Left lung (tissue), 10 donors: ENCODE data around the gene VTI1B. TPM values are rescaled to one million over a fixed set of nuclear protein-coding genes. Genes with fewer than 3 reads are reported as not detected.
A peak's percentile ranks its signal among the peaks of the same experiment; 100 is the strongest.

ENCODE experiments used
- ATAC-seq: fragments of 200-7000 bp; cut with Tn5 transposase; one replicate; pipeline ENCODE4 v1.9.1; 2020; ENCODE audit warnings: moderate library complexity
- DNase-seq, 4 donors: peaks; one replicate each; pipeline ENCODE4 v3.0.0-alpha.2; 2013 to 2020
- H3K27ac ChIP-seq, 2 donors: fragments of 200-600 bp; sonication (generic) in 1 of 2; one replicate each; pipeline versions ENCODE4 v1.5.0 to v1.8.0; 2020 to 2021
- H3K27me3 ChIP-seq, 2 donors: fragments of 200-600 bp; sonication (generic) in 1 of 2; one replicate each; pipeline versions ENCODE4 v1.5.0 to v1.8.0; 2020 to 2021
- H3K36me3 ChIP-seq, 2 donors: fragments of 200-600 bp; sonication (generic) in 1 of 2; one replicate each; pipeline versions ENCODE4 v1.5.0 to v1.8.0; 2020 to 2021
- H3K4me1 ChIP-seq, 2 donors: fragments of 200-600 bp; one replicate each; pipeline ENCODE4 v1.8.0; 2021
- H3K4me3 ChIP-seq, 2 donors: fragments of 200-600 bp; sonication (generic) in 1 of 2; one replicate each; pipeline versions ENCODE4 v1.5.0 to v1.8.0; 2020 to 2021; ENCODE audit warnings: mild to moderate bottlenecking in 1 of 2
- H3K9me3 ChIP-seq, 2 donors: fragments of 200-600 bp; sonication (generic) in 1 of 2; one replicate each; pipeline versions ENCODE4 v1.5.0 to v1.8.0; 2020 to 2021
- CTCF ChIP-seq, 2 donors: fragments of 200-600 bp; sonication (generic) in 1 of 2; IDR thresholded peaks; one replicate each; pipeline versions ENCODE4 v1.5.0 to v1.8.0; 2021; ENCODE audit warnings: antibody characterized with exemption in 2 of 2
- intact Hi-C, 2 donors: fragments of 100-400 bp; cut with DNase I; formaldehyde crosslinking; loops; one replicate each; pipeline versions ENCODE4 v1.11.2 to v1.14.2; 2022
- polyA plus RNA-seq, 6 donors: library from polyadenylated mRNA; unstranded; fragments of 120-200 nt; gene quantifications; one replicate each; pipeline ENCODE4 v1.2.1, GENCODE V29; 2013; ENCODE audit not compliant: insufficient read length in 6 of 6
- total RNA-seq, 2 donors: library from RNA; stranded (reverse); fragmentation: NEBNext Ultra II Directional; extraction: Animal tissue kit (Norgen Biotek cat#: 25700); gene quantifications; one replicate each; pipeline ENCODE4 v1.2.1, GENCODE V29; 2021
- donor health status: DM: no; HTN: yes; CAD: no.
- donor health status: DM: no; HTN: no; CAD: no.

The VTI1B gene
- total and polyA plus RNA-seq, 8 donors, result 79.1 to 123 (median 86.8) TPM

- no peaks in the 10 kb centered on the region for H3K9me3 ChIP-seq
- DNase-seq (peak; percentile 87 to 93 (median 92)), ATAC-seq (peak; percentile 99)
- H3K27ac ChIP-seq, result peak within 1 kb of the TSS; percentile 77 to 83
- no peak for TF ChIP-seq CTCF (IDR thresholded peaks at IDR 0.05)
- H3K27me3 ChIP-seq, result no peaks in the 10 kb centered on the region
- H3K4me1 ChIP-seq, result peaks cover 5 to 19% of the 10 kb centered on the region in 2 donors
- intact Hi-C loops, result no loop called here
- H3K36me3 ChIP-seq, result peaks cover 0 to 20% of the 10 kb centered on the region in 2 donors
- H3K4me3 ChIP-seq, result peak within 1 kb of the TSS; percentile 93 to 95
These were observed 21.0 kb upstream of the VTI1B start, which contains the start of gene RDH11 for GRCh38 chr14:67695394-67695949. TSS of gene RDH11 (minus strand) at chr14:67695764. CDS start at chr14:67695703, 61 bp downstream.

- DNase-seq (peak; percentile 34 to 79 (median 78)), ATAC-seq (peak; percentile 91)
- Histone ChIP-seq H3K4me1 (peaks cover 5 to 19% of the 10 kb centered on the region in 2 donors), H3K27me3 (no peaks in the 10 kb centered on the region), H3K27ac (peak overlapping the region; percentile 77 to 83), H3K4me3 (peak overlapping the region; percentile 93 to 95), H3K36me3 (peaks cover 0 to 26% of the 10 kb centered on the region in 2 donors), H3K9me3 (no peaks in the 10 kb centered on the region)
- TF ChIP-seq CTCF (IDR thresholded peaks at IDR 0.05), result no peak
- intact Hi-C loops, result no loop called here
These were observed 20.5 kb upstream of the VTI1B start for GRCh38 chr14:67694791-67695393.

- Histone ChIP-seq H3K9me3 (no peaks in the 10 kb centered on the region), H3K27me3 (no peaks in the 10 kb centered on the region), H3K4me3 (no peak overlapping the region), H3K36me3 (peaks cover 0 to 73% of the 10 kb centered on the region in 2 donors), H3K27ac (no peak overlapping the region), H3K4me1 (peaks cover 5 to 19% of the 10 kb centered on the region in 2 donors)
- no peak for TF ChIP-seq CTCF (IDR thresholded peaks at IDR 0.05)
- ATAC-seq (no peak), DNase-seq (no peak)
- intact Hi-C loops, result no loop called here
These were observed 15.6 kb upstream of the VTI1B start for GRCh38 chr14:67690011-67690410.

GRCh38 chr14:67683842-67684241, 9.4 kb upstream of the VTI1B start:
- intact Hi-C loops, result no loop called here
- Histone ChIP-seq H3K4me1 (peaks cover 0 to 12% of the 10 kb centered on the region in 2 donors), H3K9me3 (no peaks in the 10 kb centered on the region), H3K4me3 (no peak overlapping the region), H3K27ac (no peak overlapping the region), H3K27me3 (no peaks in the 10 kb centered on the region), H3K36me3 (peaks cover 0 to 64% of the 10 kb centered on the region in 2 donors)
- no peak for ATAC-seq
- TF ChIP-seq CTCF (IDR thresholded peaks at IDR 0.05), result no peak
- DNase-seq, result no peak

- H3K27me3 ChIP-seq, result no peaks in the 10 kb centered on the region
- no peaks in the 10 kb centered on the region for H3K9me3 ChIP-seq
- ATAC-seq (peak; percentile 67), DNase-seq (no peak)
- peaks cover 0 to 12% of the 10 kb centered on the region in 2 donors for H3K4me1 ChIP-seq
- no peak for TF ChIP-seq CTCF (IDR thresholded peaks at IDR 0.05)
- no peak overlapping the region for H3K27ac ChIP-seq
- H3K36me3 ChIP-seq, result peaks cover 0 to 52% of the 10 kb centered on the region in 2 donors
- H3K4me3 ChIP-seq, result no peak overlapping the region
- intact Hi-C loops, result no loop called here
These were observed 6.5 kb upstream of the VTI1B start for GRCh38 chr14:67680941-67681340.
